PC-3 (cell line): Measurements from ENCODE around the gene DPYSL4.

Experiments used
- EZH2 ChIP-seq: fragments of 300-600 bp; sonication (generic); IDR thresholded peaks from one replicate; pipeline ENCODE4 v1.6.1; 2017; ENCODE audit warnings: antibody characterized with exemption, mild to moderate bottlenecking, low read length; ENCODE audit not compliant: unreplicated experiment
- TF ChIP-seq, protein P1 (sequence below): fragments of 300-600 bp; sonication (generic); conservative IDR thresholded peaks from 2 replicates; pipeline ENCODE4 v1.5.1; 2017; ENCODE audit warnings: antibody characterized with exemption, low read depth, mild to moderate bottlenecking, low read length

DNA sequence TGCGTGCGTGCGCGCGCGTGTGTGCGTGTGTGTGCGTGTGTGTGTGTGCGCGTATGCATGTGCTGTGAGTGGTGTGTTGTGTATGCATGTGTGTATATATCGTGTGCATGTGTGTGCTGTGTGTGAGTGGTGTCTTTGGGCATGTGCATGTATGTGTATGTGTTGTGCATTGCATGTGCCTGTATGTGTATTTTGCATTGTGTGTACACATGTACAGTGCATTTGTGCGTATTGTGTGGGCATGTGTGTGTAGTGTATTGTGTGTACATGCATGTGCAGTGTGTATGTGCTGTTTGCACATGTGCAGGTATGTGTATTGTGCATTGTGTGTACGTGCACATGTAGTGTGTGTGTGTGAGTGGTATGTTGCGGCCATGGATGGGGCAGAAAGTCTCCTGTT, 6.0 kb upstream of the DPYSL4 start:
- TF ChIP-seq, protein P1, sequence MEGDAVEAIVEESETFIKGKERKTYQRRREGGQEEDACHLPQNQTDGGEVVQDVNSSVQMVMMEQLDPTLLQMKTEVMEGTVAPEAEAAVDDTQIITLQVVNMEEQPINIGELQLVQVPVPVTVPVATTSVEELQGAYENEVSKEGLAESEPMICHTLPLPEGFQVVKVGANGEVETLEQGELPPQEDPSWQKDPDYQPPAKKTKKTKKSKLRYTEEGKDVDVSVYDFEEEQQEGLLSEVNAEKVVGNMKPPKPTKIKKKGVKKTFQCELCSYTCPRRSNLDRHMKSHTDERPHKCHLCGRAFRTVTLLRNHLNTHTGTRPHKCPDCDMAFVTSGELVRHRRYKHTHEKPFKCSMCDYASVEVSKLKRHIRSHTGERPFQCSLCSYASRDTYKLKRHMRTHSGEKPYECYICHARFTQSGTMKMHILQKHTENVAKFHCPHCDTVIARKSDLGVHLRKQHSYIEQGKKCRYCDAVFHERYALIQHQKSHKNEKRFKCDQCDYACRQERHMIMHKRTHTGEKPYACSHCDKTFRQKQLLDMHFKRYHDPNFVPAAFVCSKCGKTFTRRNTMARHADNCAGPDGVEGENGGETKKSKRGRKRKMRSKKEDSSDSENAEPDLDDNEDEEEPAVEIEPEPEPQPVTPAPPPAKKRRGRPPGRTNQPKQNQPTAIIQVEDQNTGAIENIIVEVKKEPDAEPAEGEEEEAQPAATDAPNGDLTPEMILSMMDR = no peak
- no peak for TF ChIP-seq EZH2
